Stomach smooth muscle (tissue), 2 donors: ENCODE measurements around the gene IL17RD.

Experiments
- H3K27ac ChIP-seq: one replicate; pipeline ENCODE4 v1.7.0; 2013; ENCODE audit warnings: mild to moderate bottlenecking, low read length, inconsistent platforms
- H3K27me3 ChIP-seq, 2 donors: one replicate each; pipeline ENCODE4 v1.7.0; 2013; ENCODE audit warnings: low read length in 2 of 2; ENCODE audit not compliant: insufficient read depth in 2 of 2, control insufficient read depth in 1 of 2
- H3K36me3 ChIP-seq, 2 donors: one replicate each; pipeline ENCODE4 v1.7.0; 2013; ENCODE audit warnings: low read length in 2 of 2; ENCODE audit not compliant: control insufficient read depth in 2 of 2, insufficient read depth in 2 of 2
- H3K4me1 ChIP-seq: one replicate; pipeline ENCODE4 v1.7.0; 2013; ENCODE audit warnings: low read length; ENCODE audit not compliant: control insufficient read depth, insufficient read depth
- H3K4me3 ChIP-seq, 2 donors: one replicate each; pipeline ENCODE4 v1.7.0; 2013; ENCODE audit warnings: low read length in 2 of 2
- H3K9ac ChIP-seq, 2 donors: one replicate each; pipeline ENCODE4 v1.7.0; 2013; ENCODE audit warnings: low read length in 2 of 2, mild to moderate bottlenecking in 1 of 2
- H3K9me3 ChIP-seq, 2 donors: one replicate each; pipeline ENCODE4 v1.7.0; 2013; ENCODE audit warnings: low read length in 2 of 2; ENCODE audit not compliant: control insufficient read depth in 2 of 2
- donor health status: healthy.
- donor health status: Pancreatic carcinoma.

IL17RD gene

GRCh38 chr3:57080171-57080570 is 85.0 kb downstream of the IL17RD start:
- Histone ChIP-seq H3K27ac (no peak overlapping the region), H3K9ac (no peak overlapping the region), H3K27me3 (no peaks in the 10 kb centered on the region), H3K4me3 (no peak overlapping the region), H3K4me1 (peaks cover 17% of the 10 kb centered on the region), H3K9me3 (no peaks in the 10 kb centered on the region), H3K36me3 (no peaks in the 10 kb centered on the region)

GRCh38 chr3:57079474-57079831 is 85.7 kb downstream of the IL17RD start:
- peaks cover 17% of the 10 kb centered on the region for H3K4me1 ChIP-seq
- H3K36me3 ChIP-seq, result peaks cover 0 to 2% of the 10 kb centered on the region in 2 donors
- H3K9ac ChIP-seq, result peak overlapping the region; percentile 36 to 53
- no peak overlapping the region for H3K27ac ChIP-seq
- no peaks in the 10 kb centered on the region for H3K27me3 ChIP-seq
- H3K4me3 ChIP-seq, result peak overlapping the region; percentile 62 to 89
- H3K9me3 ChIP-seq, result no peaks in the 10 kb centered on the region

GRCh38 chr3:57078635-57079473 is 86.3 kb downstream of the IL17RD start:
- H3K4me1 ChIP-seq, result peaks cover 17% of the 10 kb centered on the region
- no peaks in the 10 kb centered on the region for H3K27me3 ChIP-seq
- H3K9ac ChIP-seq, result peak overlapping the region; percentile 71 to 74
- no peaks in the 10 kb centered on the region for H3K9me3 ChIP-seq
- peak overlapping the region; percentile 24 for H3K27ac ChIP-seq
- peak overlapping the region; percentile 68 to 89 for H3K4me3 ChIP-seq
- H3K36me3 ChIP-seq, result peaks cover 0 to 2% of the 10 kb centered on the region in 2 donors

- H3K27ac ChIP-seq, result peak overlapping the region; percentile 24
- H3K27me3 ChIP-seq, result no peaks in the 10 kb centered on the region
- H3K4me3 ChIP-seq, result peak overlapping the region; percentile 68 to 89
- no peaks in the 10 kb centered on the region for H3K9me3 ChIP-seq
- H3K9ac ChIP-seq, result peak overlapping the region; percentile 71 to 74
- H3K4me1 ChIP-seq, result peaks cover 17% of the 10 kb centered on the region
- H3K36me3 ChIP-seq, result peaks cover 0 to 2% of the 10 kb centered on the region in 2 donors
Measured at GRCh38 chr3:57078344-57078634, 86.9 kb downstream of the IL17RD start.

GRCh38 chr3:57077630-57078343 is 87.4 kb downstream of the IL17RD start:
- Histone ChIP-seq H3K27me3 (no peaks in the 10 kb centered on the region), H3K4me1 (peaks cover 17% of the 10 kb centered on the region), H3K27ac (peak overlapping the region; percentile 24), H3K4me3 (peak overlapping the region; percentile 68 to 89), H3K36me3 (peaks cover 0 to 2% of the 10 kb centered on the region in 2 donors), H3K9ac (peak overlapping the region; percentile 71 to 74), H3K9me3 (no peaks in the 10 kb centered on the region)

GRCh38 chr3:57076422-57076951 is 88.7 kb downstream of the IL17RD start:
- H3K9ac ChIP-seq, result no peak overlapping the region
- H3K27me3 ChIP-seq, result no peaks in the 10 kb centered on the region
- H3K9me3 ChIP-seq, result no peaks in the 10 kb centered on the region
- H3K4me1 ChIP-seq, result peaks cover 17% of the 10 kb centered on the region
- H3K27ac ChIP-seq, result no peak overlapping the region
- H3K4me3 ChIP-seq, result no peak overlapping the region
- peaks cover 0 to 2% of the 10 kb centered on the region in 2 donors for H3K36me3 ChIP-seq

- H3K27me3 ChIP-seq, result no peaks in the 10 kb centered on the region
- H3K4me3 ChIP-seq, result no peak overlapping the region
- no peaks in the 10 kb centered on the region for H3K9me3 ChIP-seq
- no peak overlapping the region for H3K9ac ChIP-seq
- peaks cover 15% of the 10 kb centered on the region for H3K4me1 ChIP-seq
- H3K27ac ChIP-seq, result no peak overlapping the region
- peaks cover 0 to 2% of the 10 kb centered on the region in 2 donors for H3K36me3 ChIP-seq
Measured at GRCh38 chr3:57074135-57074534, 91.0 kb downstream of the IL17RD start.

GRCh38 chr3:57073628-57074027 is 91.5 kb downstream of the IL17RD start:
- no peaks in the 10 kb centered on the region for H3K27me3 ChIP-seq
- no peak overlapping the region for H3K4me3 ChIP-seq
- no peaks in the 10 kb centered on the region for H3K9me3 ChIP-seq
- peaks cover 13% of the 10 kb centered on the region for H3K4me1 ChIP-seq
- no peak overlapping the region for H3K9ac ChIP-seq
- H3K36me3 ChIP-seq, result peaks cover 0 to 2% of the 10 kb centered on the region in 2 donors
- no peak overlapping the region for H3K27ac ChIP-seq

- Histone ChIP-seq H3K9ac (no peak overlapping the region), H3K27me3 (no peaks in the 10 kb centered on the region), H3K4me1 (peaks cover 16% of the 10 kb centered on the region), H3K36me3 (no peaks in the 10 kb centered on the region), H3K4me3 (no peak overlapping the region), H3K27ac (peak overlapping the region; percentile 24), H3K9me3 (no peaks in the 10 kb centered on the region)
Measured at GRCh38 chr3:57069503-57069902, 95.7 kb downstream of the IL17RD start.

GRCh38 chr3:57068437-57069089 is 96.6 kb downstream of the IL17RD start:
- Histone ChIP-seq H3K4me1 (peaks cover 16% of the 10 kb centered on the region), H3K9ac (no peak overlapping the region), H3K36me3 (no peaks in the 10 kb centered on the region), H3K4me3 (peak overlapping the region; percentile 40 to 41), H3K27me3 (no peaks in the 10 kb centered on the region), H3K27ac (peak overlapping the region; percentile 78), H3K9me3 (no peaks in the 10 kb centered on the region)
